Keratinocyte (primary cell): ENCODE data around the gene STN1. TPM values are rescaled to one million over a fixed set of nuclear protein-coding genes. Genes with fewer than 3 reads are reported as not detected.

Experiments
- DNase-seq: peaks from one replicate; pipeline ENCODE4 v3.0.0-alpha.2; 2011; ENCODE audit warnings: low read depth, missing footprints, low spot score
- FAIRE-seq: peaks from 2 replicates; lab custom pipeline; 2011; peaks lifted over from hg19 to GRCh38; lab: Jason Lieb, UNC
- H2AFZ ChIP-seq: 2 replicates; pipeline ENCODE4 v1.6.0; 2012; ENCODE audit warnings: low read length, control low read depth, inconsistent platforms; ENCODE audit not compliant: control insufficient read depth
- H3K27ac ChIP-seq: 2 replicates; pipeline ENCODE4 v1.5.1; 2011; ENCODE audit warnings: low read length; ENCODE audit not compliant: control insufficient read depth, insufficient read depth
- H3K27me3 ChIP-seq: 3 replicates; pipeline ENCODE4 v1.6.0; 2011; ENCODE audit warnings: low read length; ENCODE audit not compliant: control insufficient read depth, insufficient read depth; ENCODE audit errors: extremely low read depth
- H3K36me3 ChIP-seq, 2 experiments: 2 replicates in 1 of 2; 3 replicates in 1 of 2; pipeline ENCODE4 v1.5.1; 2011; ENCODE audit warnings: low read length in 2 of 2, mild to moderate bottlenecking in 1 of 2; ENCODE audit not compliant: control insufficient read depth in 2 of 2, insufficient read depth in 2 of 2; ENCODE audit errors: extremely low read depth in 1 of 2
- H3K4me1 ChIP-seq: 3 replicates; pipeline ENCODE4 v1.5.1; 2011; ENCODE audit warnings: low read length; ENCODE audit not compliant: control insufficient read depth, insufficient read depth; ENCODE audit errors: extremely low read depth
- H3K4me2 ChIP-seq: 3 replicates; pipeline ENCODE4 v1.6.0; 2011; ENCODE audit warnings: low read depth, low read length; ENCODE audit not compliant: control insufficient read depth, insufficient read depth; ENCODE audit errors: extremely low read depth
- H3K4me3 ChIP-seq, 3 experiments: fragments of 200-600 bp in 1 of 3; sonication (generic) in 1 of 3; 2 replicates in 2 of 3; 3 replicates in 1 of 3; pipeline ENCODE4 v1.5.1; 2011 to 2016; ENCODE audit warnings: low read length in 3 of 3, mild to moderate bottlenecking in 3 of 3, control low read depth in 2 of 3, inconsistent platforms in 1 of 3, low read depth in 1 of 3, mixed read lengths in 1 of 3, mixed run types in 1 of 3, moderate library complexity in 1 of 3; ENCODE audit not compliant: control insufficient read depth in 2 of 3, insufficient read depth in 2 of 3; ENCODE audit errors: extremely low read depth in 1 of 3
- H3K79me2 ChIP-seq: 2 replicates; pipeline ENCODE4 v1.6.0; 2012; ENCODE audit warnings: low read length; ENCODE audit not compliant: control insufficient read depth, insufficient read depth
- H3K9ac ChIP-seq: 3 replicates; pipeline ENCODE4 v1.6.0; 2011; ENCODE audit warnings: low read length; ENCODE audit not compliant: control insufficient read depth, insufficient read depth; ENCODE audit errors: extremely low read depth
- H3K9me1 ChIP-seq: 3 replicates; pipeline ENCODE4 v1.6.0; 2011; ENCODE audit warnings: low read length; ENCODE audit not compliant: control insufficient read depth, insufficient read depth; ENCODE audit errors: extremely low read depth
- H3K9me3 ChIP-seq: 2 replicates; pipeline ENCODE4 v1.5.1; 2012; ENCODE audit warnings: low read depth, low read length; ENCODE audit not compliant: control insufficient read depth
- H4K20me1 ChIP-seq: 3 replicates; pipeline ENCODE4 v1.6.0; 2011; ENCODE audit warnings: low read length; ENCODE audit not compliant: control insufficient read depth, insufficient read depth; ENCODE audit errors: extremely low read depth
- EZH2 ChIP-seq: IDR thresholded peaks from one replicate; pipeline ENCODE4 v1.6.1; 2012; ENCODE audit warnings: inconsistent platforms, mild to moderate bottlenecking, low read length, moderate library complexity
- dilution Hi-C: fragments of 300-500 bp; cut with MboI; formaldehyde crosslinking; loops from one replicate; pipeline ENCODE4 v1.7.0; 2020; ENCODE audit warnings: low sequenced_read_pairs; ENCODE audit not compliant: extremely low pct_ligation_motif_present
- polyA plus RNA-seq, 5 experiments: library from polyadenylated mRNA; depleted of rRNA in 3 of 5; stranded (reverse) in 3 of 5; stranded (forward) in 1 of 5; unstranded in 1 of 5; fragments of >200 nt; gene quantifications; 1 replicate in 1 of 5; 2 replicates in 3 of 5; 3 replicates in 1 of 5; pipeline versions ENCODE4 v1.2.1 to v1.2.3, GENCODE V29; 2011 to 2012; ENCODE audit warnings: missing spikeins in 2 of 5, low read depth in 1 of 5, low replicate concordance in 1 of 5
- TF ChIP-seq, protein P1 (sequence below), 3 experiments: IDR thresholded peaks in 1 of 3; conservative IDR thresholded peaks in 1 of 3; optimal IDR thresholded peaks in 1 of 3; 2 replicates in 2 of 3; 3 replicates in 1 of 3; pipeline versions ENCODE3 to v1.5.1; 2011; ENCODE audit warnings: low read length in 3 of 3, mild to moderate bottlenecking in 3 of 3, moderate library complexity in 2 of 3, control low read depth in 1 of 3, inconsistent platforms in 1 of 3; ENCODE audit not compliant: insufficient read depth in 2 of 3; ENCODE audit errors: extremely low read depth in 1 of 3

The STN1 gene
- polyA plus RNA-seq, 1 donor (not counting 4 experiments of a cell fraction or from before 2014, with no cell fraction given) = 29.0 TPM

DNA sequence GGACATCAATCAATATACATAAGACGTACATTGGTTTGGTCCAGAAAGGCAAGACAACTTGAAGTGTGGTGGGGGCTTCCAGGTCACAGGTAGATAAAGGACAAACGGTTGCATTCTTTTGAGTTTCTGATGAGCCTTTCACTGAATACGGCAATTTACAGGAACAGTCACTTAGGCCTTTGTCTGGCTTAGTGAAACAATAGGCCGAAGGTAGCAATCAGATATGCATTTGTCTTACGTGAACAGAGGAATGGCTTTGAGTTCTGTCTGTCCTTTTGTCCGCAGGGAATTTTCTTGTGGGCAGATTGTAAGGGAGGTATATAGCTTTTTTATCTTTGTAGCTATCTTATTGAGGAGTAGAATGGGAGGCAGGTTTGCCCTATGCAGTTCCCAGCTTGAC lies 10.8 kb upstream of the STN1 start:
- Histone ChIP-seq H3K9me1 (peaks cover 2% of the 10 kb centered on the region), H3K4me2 (no peak overlapping the region), H3K79me2 (no peaks in the 10 kb centered on the region), H3K4me3 (no peak overlapping the region), H3K27me3 (no peaks in the 10 kb centered on the region), H4K20me1 (no peaks in the 10 kb centered on the region), H3K4me1 (peaks cover 14% of the 10 kb centered on the region), H2AFZ (no peak overlapping the region), H3K36me3 (no peaks in the 10 kb centered on the region), H3K9me3 (no peaks in the 10 kb centered on the region), H3K9ac (no peak overlapping the region), H3K27ac (no peak overlapping the region)
- TF ChIP-seq, protein P1, sequence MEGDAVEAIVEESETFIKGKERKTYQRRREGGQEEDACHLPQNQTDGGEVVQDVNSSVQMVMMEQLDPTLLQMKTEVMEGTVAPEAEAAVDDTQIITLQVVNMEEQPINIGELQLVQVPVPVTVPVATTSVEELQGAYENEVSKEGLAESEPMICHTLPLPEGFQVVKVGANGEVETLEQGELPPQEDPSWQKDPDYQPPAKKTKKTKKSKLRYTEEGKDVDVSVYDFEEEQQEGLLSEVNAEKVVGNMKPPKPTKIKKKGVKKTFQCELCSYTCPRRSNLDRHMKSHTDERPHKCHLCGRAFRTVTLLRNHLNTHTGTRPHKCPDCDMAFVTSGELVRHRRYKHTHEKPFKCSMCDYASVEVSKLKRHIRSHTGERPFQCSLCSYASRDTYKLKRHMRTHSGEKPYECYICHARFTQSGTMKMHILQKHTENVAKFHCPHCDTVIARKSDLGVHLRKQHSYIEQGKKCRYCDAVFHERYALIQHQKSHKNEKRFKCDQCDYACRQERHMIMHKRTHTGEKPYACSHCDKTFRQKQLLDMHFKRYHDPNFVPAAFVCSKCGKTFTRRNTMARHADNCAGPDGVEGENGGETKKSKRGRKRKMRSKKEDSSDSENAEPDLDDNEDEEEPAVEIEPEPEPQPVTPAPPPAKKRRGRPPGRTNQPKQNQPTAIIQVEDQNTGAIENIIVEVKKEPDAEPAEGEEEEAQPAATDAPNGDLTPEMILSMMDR (optimal IDR thresholded peaks at IDR 0.05 in 1 of 3, IDR thresholded peaks at IDR 0.05 in 1 of 3, conservative IDR thresholded peaks at IDR 0.05 in 1 of 3; ENCODE audit: extremely low read depth in 1 of 3, insufficient read depth in 2 of 3, low read length in 3 of 3) = no peak
- TF ChIP-seq EZH2 = no peak
- dilution Hi-C loops = no loop called here
- FAIRE-seq (no peak), DNase-seq (no peak)

DNA sequence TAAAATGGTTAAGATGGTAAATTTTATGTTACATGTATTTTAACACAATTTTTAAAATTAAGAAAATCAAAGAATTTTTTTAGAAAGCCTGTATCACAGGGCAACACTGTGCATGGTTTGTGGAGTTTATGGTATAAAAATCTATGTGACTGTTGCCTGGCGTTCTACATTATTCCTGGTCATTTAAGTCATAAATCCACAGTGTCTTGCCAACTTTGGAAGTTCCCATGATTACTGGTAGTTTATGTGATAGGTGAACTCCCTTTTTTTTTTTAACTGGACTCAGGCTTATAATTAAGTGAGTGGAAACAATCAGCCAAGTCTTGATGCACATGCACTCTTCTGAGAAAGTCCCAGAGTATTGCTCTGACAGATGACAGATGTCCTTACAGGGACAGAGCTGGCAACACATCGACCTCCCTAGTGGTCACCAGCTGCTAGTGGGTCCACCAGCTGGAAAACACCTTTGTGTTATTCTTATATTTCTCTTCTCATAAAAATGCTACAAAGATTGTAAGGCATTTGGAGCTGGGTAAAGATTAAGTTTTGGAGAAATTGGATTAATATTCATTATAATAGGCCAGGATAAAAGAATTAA lies 8.8 kb upstream of the STN1 start:
- Histone ChIP-seq H3K4me3 (no peak overlapping the region), H4K20me1 (no peaks in the 10 kb centered on the region), H3K36me3 (no peaks in the 10 kb centered on the region), H3K27me3 (no peaks in the 10 kb centered on the region), H3K9ac (no peak overlapping the region), H3K9me3 (no peaks in the 10 kb centered on the region), H3K79me2 (no peaks in the 10 kb centered on the region), H3K4me1 (peaks cover 22% of the 10 kb centered on the region), H2AFZ (no peak overlapping the region), H3K9me1 (peaks cover 2% of the 10 kb centered on the region), H3K4me2 (no peak overlapping the region), H3K27ac (no peak overlapping the region)
- TF ChIP-seq, protein P1 (optimal IDR thresholded peaks at IDR 0.05 in 1 of 3, IDR thresholded peaks at IDR 0.05 in 1 of 3, conservative IDR thresholded peaks at IDR 0.05 in 1 of 3; ENCODE audit: extremely low read depth in 1 of 3, insufficient read depth in 2 of 3, low read length in 3 of 3) = no peak
- TF ChIP-seq EZH2 = no peak
- no peak for FAIRE-seq
- no peak for DNase-seq
- dilution Hi-C loops = no loop called here
